GM12865 (cell line): Measurements from ENCODE around the gene RAB20.
"Not testable (repeated sequence)": the region's sequence is repeated elsewhere in the genome, so short reads cannot be mapped to it uniquely, and the experiment has no call there.

ENCODE experiments used
- DNase-seq: peaks from one replicate; pipeline ENCODE4 v3.0.0; 2010; ENCODE audit warnings: low read depth
- H3K4me3 ChIP-seq: 2 replicates; pipeline ENCODE4 v1.5.1; 2011; ENCODE audit warnings: mild to moderate bottlenecking, low read depth, low read length, control low read depth
- CTCF ChIP-seq: IDR thresholded peaks from 2 replicates; pipeline ENCODE4 v1.5.1; 2011; ENCODE audit warnings: low read length, control low read depth, low read depth, inconsistent platforms; ENCODE audit not compliant: insufficient read depth; ENCODE audit errors: missing control alignments

RAB20 gene

GRCh38 chr13:110539894-110540293 lies 21.6 kb downstream of the RAB20 start:
- DNase-seq, result no peak

GRCh38 chr13:110538632-110539031 lies 22.9 kb downstream of the RAB20 start:
- no peak overlapping the region for H3K4me3 ChIP-seq
- DNase-seq, result no peak
- no peak for TF ChIP-seq CTCF

More at GRCh38 chr13:110539894-110540293, 21.6 kb downstream of the RAB20 start:
- H3K4me3 ChIP-seq, result no peak overlapping the region
- TF ChIP-seq CTCF, result no peak

GRCh38 chr13:110536006-110536693 lies 25.4 kb downstream of the RAB20 start:
- DNase-seq, result no peak
- no peak overlapping the region for H3K4me3 ChIP-seq
- TF ChIP-seq CTCF, result no peak

- no peak overlapping the region for H3K4me3 ChIP-seq
- DNase-seq, result no peak
- no peak for TF ChIP-seq CTCF
These were observed 26.0 kb downstream of the RAB20 start for GRCh38 chr13:110535526-110535925.

GRCh38 chr13:110533771-110534670 lies 27.5 kb downstream of the RAB20 start:
- no peak overlapping the region for H3K4me3 ChIP-seq
- no peak for DNase-seq
- TF ChIP-seq CTCF, result no peak

- DNase-seq, result not testable (repeated sequence)
These were observed 29.3 kb downstream of the RAB20 start for GRCh38 chr13:110532258-110532657.

GRCh38 chr13:110531671-110532083 lies 29.8 kb downstream of the RAB20 start:
- TF ChIP-seq CTCF, result no peak
- DNase-seq, result no peak
- H3K4me3 ChIP-seq, result no peak overlapping the region

More at GRCh38 chr13:110532258-110532657, 29.3 kb downstream of the RAB20 start:
- not testable (repeated sequence) for H3K4me3 ChIP-seq
